ENCODE data around the gene NTHL1. TPM values are rescaled to one million over a fixed set of nuclear protein-coding genes. Genes with fewer than 3 reads are reported as not detected.

The NTHL1 gene
- total RNA-seq, 1 experiment from 2014 or later = 93.3 TPM

DNA sequence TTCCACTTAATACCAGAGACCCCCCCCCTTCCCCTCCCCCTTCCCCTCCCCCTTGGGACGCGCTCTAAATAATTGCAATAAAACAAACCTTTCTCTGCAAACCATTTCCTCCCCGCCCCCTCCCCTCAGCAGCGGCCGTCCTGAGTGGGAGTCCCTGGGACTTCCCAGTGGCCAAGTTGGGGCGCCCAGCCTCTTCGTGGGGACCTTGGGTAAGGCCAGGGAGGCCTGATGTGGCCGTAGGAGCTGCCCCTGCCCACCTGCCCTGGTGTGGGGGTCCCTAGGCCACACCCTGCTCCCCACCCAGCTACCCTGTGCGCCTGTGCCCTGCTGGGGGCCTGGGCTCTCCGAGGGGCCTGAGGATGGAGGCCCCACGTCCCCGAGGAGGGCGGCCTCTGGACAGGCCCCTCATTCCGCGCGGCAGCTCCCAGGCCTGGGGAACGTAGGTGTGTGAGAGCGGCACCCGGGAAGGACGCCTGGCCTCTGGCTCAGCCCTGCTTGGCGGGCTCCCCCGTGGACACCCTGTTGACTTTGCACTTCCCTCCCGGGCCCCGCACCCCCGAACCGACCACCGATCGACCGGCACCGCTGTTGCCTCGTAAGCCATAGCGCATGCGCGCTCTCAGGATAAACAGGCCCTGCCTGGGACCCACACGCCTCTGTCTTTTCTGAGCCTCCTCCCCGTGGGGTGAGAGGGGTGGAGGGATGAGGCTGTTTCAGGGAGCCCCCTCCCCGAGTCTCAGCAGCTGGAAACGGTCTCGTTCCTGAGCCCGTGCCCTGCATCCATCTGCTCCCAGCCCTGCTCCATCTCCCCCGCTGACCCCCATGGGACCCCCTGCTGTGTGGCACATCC, 9.0 kb downstream of the NTHL1 start:
- no peak overlapping the region; the same call in 1 of the 2 replicates for H3K27ac Mint-ChIP-seq
- ChIA-PET CTCF (interaction anchor here (0.9 to 3.0 kb wide), 3 partner anchors 15 to 35 kb away, joined by 3 to 11 read pairs (median 4); no protein-coding TSS in a partner anchor), POLR2A (no interaction called here)
- TF ChIP-seq, protein P1, sequence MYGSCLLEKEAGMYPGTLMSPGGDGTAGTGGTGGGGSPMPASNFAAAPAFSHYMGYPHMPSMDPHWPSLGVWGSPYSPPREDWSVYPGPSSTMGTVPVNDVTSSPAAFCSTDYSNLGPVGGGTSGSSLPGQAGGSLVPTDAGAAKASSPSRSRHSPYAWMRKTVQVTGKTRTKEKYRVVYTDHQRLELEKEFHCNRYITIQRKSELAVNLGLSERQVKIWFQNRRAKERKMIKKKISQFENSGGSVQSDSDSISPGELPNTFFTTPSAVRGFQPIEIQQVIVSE (CRISPR knock-in tag; IDR thresholded peaks at IDR 0.05; ENCODE audit: borderline replicate concordance) = no peak
- TF ChIP-seq ZNF138 (CRISPR knock-in tag; conservative IDR thresholded peaks at IDR 0.05) (no peak), GTF2I (CRISPR knock-in tag; conservative IDR thresholded peaks at IDR 0.05) (no peak), FOXK1 (CRISPR knock-in tag; IDR thresholded peaks at IDR 0.05) (no peak), CBFB (CRISPR knock-in tag; IDR thresholded peaks at IDR 0.05; ENCODE audit: low read depth) (no peak), SMAD4 (CRISPR knock-in tag; IDR thresholded peaks at IDR 0.05) (no peak), TP53 (CRISPR knock-in tag; IDR thresholded peaks at IDR 0.05) (no peak), ZNF416 (CRISPR knock-in tag; IDR thresholded peaks at IDR 0.05) (no peak), ZNF396 (CRISPR knock-in tag; IDR thresholded peaks at IDR 0.05; ENCODE audit: borderline replicate concordance) (no peak), FOXP1 (CRISPR knock-in tag; IDR thresholded peaks at IDR 0.05; ENCODE audit: borderline replicate concordance) (no peak), ELF4 (CRISPR knock-in tag; IDR thresholded peaks at IDR 0.05; ENCODE audit: low read depth) (no peak)
- TF ChIP-seq, protein P2, sequence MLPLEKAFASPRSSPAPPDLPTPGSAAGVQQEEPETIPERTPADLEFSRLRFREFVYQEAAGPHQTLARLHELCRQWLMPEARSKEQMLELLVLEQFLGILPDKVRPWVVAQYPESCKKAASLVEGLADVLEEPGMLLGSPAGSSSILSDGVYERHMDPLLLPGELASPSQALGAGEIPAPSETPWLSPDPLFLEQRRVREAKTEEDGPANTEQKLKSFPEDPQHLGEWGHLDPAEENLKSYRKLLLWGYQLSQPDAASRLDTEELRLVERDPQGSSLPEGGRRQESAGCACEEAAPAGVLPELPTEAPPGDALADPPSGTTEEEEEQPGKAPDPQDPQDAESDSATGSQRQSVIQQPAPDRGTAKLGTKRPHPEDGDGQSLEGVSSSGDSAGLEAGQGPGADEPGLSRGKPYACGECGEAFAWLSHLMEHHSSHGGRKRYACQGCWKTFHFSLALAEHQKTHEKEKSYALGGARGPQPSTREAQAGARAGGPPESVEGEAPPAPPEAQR (CRISPR knock-in tag; IDR thresholded peaks at IDR 0.05) = no peak
- TF ChIP-seq, protein P3, sequence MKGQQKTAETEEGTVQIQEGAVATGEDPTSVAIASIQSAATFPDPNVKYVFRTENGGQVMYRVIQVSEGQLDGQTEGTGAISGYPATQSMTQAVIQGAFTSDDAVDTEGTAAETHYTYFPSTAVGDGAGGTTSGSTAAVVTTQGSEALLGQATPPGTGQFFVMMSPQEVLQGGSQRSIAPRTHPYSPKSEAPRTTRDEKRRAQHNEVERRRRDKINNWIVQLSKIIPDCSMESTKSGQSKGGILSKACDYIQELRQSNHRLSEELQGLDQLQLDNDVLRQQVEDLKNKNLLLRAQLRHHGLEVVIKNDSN (CRISPR knock-in tag; IDR thresholded peaks at IDR 0.05) = no peak
- TF ChIP-seq, protein P4, sequence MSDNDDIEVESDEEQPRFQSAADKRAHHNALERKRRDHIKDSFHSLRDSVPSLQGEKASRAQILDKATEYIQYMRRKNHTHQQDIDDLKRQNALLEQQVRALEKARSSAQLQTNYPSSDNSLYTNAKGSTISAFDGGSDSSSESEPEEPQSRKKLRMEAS (CRISPR knock-in tag; IDR thresholded peaks at IDR 0.05) = no peak
- TF ChIP-seq, protein P5, sequence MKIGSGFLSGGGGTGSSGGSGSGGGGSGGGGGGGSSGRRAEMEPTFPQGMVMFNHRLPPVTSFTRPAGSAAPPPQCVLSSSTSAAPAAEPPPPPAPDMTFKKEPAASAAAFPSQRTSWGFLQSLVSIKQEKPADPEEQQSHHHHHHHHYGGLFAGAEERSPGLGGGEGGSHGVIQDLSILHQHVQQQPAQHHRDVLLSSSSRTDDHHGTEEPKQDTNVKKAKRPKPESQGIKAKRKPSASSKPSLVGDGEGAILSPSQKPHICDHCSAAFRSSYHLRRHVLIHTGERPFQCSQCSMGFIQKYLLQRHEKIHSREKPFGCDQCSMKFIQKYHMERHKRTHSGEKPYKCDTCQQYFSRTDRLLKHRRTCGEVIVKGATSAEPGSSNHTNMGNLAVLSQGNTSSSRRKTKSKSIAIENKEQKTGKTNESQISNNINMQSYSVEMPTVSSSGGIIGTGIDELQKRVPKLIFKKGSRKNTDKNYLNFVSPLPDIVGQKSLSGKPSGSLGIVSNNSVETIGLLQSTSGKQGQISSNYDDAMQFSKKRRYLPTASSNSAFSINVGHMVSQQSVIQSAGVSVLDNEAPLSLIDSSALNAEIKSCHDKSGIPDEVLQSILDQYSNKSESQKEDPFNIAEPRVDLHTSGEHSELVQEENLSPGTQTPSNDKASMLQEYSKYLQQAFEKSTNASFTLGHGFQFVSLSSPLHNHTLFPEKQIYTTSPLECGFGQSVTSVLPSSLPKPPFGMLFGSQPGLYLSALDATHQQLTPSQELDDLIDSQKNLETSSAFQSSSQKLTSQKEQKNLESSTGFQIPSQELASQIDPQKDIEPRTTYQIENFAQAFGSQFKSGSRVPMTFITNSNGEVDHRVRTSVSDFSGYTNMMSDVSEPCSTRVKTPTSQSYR (CRISPR knock-in tag; IDR thresholded peaks at IDR 0.05) = no peak
- TF ChIP-seq, protein P6, sequence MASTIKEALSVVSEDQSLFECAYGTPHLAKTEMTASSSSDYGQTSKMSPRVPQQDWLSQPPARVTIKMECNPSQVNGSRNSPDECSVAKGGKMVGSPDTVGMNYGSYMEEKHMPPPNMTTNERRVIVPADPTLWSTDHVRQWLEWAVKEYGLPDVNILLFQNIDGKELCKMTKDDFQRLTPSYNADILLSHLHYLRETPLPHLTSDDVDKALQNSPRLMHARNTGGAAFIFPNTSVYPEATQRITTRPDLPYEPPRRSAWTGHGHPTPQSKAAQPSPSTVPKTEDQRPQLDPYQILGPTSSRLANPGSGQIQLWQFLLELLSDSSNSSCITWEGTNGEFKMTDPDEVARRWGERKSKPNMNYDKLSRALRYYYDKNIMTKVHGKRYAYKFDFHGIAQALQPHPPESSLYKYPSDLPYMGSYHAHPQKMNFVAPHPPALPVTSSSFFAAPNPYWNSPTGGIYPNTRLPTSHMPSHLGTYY (CRISPR knock-in tag; IDR thresholded peaks at IDR 0.05) = no peak
- no peak for DNase-seq (ENCODE audit: low spot score)
- H3K36me3 Mint-ChIP-seq = no peaks in the 10 kb centered on the region; the same call in 1 of the 2 replicates
- no peaks in the 10 kb centered on the region for H3K4me1 Mint-ChIP-seq
- no peaks in the 10 kb centered on the region for H3K9me3 Mint-ChIP-seq
- H3K4me3 Mint-ChIP-seq = no peak overlapping the region
- no peak for ATAC-seq
- H3K27me3 Mint-ChIP-seq (ENCODE audit: low read depth) = no peaks in the 10 kb centered on the region
